ENCODE data around the gene FBXL16.
"Not testable (repeated sequence)": the region's sequence is repeated elsewhere in the genome, so short reads cannot be mapped to it uniquely, and the experiment has no call there.

FBXL16 gene, protein sequence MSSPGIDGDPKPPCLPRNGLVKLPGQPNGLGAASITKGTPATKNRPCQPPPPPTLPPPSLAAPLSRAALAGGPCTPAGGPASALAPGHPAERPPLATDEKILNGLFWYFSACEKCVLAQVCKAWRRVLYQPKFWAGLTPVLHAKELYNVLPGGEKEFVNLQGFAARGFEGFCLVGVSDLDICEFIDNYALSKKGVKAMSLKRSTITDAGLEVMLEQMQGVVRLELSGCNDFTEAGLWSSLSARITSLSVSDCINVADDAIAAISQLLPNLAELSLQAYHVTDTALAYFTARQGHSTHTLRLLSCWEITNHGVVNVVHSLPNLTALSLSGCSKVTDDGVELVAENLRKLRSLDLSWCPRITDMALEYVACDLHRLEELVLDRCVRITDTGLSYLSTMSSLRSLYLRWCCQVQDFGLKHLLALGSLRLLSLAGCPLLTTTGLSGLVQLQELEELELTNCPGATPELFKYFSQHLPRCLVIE

DNA sequence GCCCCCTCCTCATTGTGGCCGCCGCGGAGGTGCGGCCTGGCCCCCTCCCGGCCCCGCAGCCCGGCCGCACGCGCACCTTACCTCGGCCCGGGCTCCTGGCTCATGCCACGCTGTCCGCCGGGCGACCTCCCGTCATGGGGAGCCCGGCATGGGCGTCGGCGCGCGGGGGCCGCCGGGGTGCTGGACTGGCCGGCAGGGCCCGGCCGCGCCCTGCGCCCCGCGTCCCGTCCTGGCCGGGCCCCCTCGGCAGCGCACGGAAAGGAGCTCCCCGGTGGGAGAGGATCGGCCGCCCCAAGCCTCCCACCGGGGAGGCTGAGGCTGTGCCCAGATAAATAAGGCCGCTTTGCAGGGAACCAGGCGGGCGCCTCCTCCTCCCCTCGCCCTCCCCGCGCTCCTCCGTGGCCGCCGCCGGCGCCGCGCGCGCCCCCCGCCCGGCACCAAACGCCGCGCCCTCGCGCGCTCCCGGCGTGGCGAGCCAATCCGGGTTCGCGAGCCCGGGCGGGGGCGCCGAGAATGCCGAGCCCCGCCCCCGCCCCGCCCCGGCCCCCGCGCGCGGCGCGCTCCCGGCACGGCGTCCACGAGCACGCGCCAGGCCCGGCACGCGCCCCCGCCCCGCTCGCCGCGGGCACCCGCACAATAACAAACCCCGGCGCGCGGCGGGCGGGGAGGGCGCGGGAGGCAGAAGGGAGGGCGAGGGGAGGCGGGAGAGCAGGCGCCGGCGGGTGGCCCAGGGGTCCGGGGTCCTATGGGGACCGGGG lies at the start of gene FBXL16:
Gene FBXL16 (minus strand): TSS at position 371 of the 758 bp plus-strand sequence. CDS start 8,396 bp downstream, outside the sequence.
- Histone ChIP-seq H3K36me3 (ENCODE audit: control insufficient read depth in 5 of 5, insufficient read depth in 5 of 5, low read length in 5 of 5) (no peaks in the 10 kb centered on the region), H3K27me3 (ENCODE audit: control insufficient read depth in 5 of 5, insufficient read depth in 4 of 5, low read length in 5 of 5) (peaks cover 77 to 90% (median 80%) of the 10 kb centered on the region in 5 donors), H3K9me3 (ENCODE audit: control insufficient read depth in 5 of 5, low read length in 5 of 5) (no peaks in the 10 kb centered on the region), H3K27ac (ENCODE audit: low read depth, low read length) (no peak within 1 kb of the TSS), H3K4me3 (ENCODE audit: low read depth in 1 of 5, low read length in 5 of 5) (no peak within 1 kb of the TSS), H3K4me1 (ENCODE audit: control insufficient read depth in 5 of 5, insufficient read depth in 5 of 5, low read length in 5 of 5) (peaks cover 0 to 5% (median 3%) of the 10 kb centered on the region in 5 donors), H3K9ac (ENCODE audit: low read length in 5 of 5) (no peak within 1 kb of the TSS)

DNA sequence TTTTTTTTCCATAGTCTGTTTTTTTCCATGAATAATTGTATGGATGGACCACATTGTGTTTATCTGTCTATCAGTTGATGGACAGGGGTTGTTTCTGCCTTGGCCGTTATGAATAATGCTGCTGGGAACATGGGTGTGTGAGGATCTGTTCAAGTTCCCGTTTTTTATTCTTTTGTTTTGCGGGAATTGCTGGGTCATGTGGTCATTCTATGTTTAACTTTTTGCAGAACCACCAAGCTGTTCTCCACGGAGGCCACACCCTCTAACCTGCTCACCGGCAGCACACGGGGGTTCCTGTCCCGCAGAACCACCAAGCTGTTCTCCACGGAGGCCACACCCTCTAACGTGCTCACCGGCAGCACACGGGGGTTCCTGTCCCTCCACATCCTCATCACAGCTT lies 49.1 kb upstream of the FBXL16 start:
- Histone ChIP-seq H3K4me3 (ENCODE audit: low read depth in 1 of 5, low read length in 5 of 5) (no peak overlapping the region), H3K9me3 (ENCODE audit: control insufficient read depth in 5 of 5, low read length in 5 of 5) (peaks cover 0 to 5% (median 0%) of the 10 kb centered on the region in 5 donors), H3K4me1 (ENCODE audit: control insufficient read depth in 5 of 5, insufficient read depth in 5 of 5, low read length in 5 of 5) (no peaks in the 10 kb centered on the region), H3K9ac (ENCODE audit: low read length in 5 of 5) (no peak overlapping the region), H3K36me3 (ENCODE audit: control insufficient read depth in 5 of 5, insufficient read depth in 5 of 5, low read length in 5 of 5) (no peaks in the 10 kb centered on the region), H3K27ac (ENCODE audit: low read depth, low read length) (no peak overlapping the region), H3K27me3 (ENCODE audit: control insufficient read depth in 5 of 5, insufficient read depth in 4 of 5, low read length in 5 of 5) (peaks cover 0 to 17% (median 0%) of the 10 kb centered on the region in 5 donors)

DNA sequence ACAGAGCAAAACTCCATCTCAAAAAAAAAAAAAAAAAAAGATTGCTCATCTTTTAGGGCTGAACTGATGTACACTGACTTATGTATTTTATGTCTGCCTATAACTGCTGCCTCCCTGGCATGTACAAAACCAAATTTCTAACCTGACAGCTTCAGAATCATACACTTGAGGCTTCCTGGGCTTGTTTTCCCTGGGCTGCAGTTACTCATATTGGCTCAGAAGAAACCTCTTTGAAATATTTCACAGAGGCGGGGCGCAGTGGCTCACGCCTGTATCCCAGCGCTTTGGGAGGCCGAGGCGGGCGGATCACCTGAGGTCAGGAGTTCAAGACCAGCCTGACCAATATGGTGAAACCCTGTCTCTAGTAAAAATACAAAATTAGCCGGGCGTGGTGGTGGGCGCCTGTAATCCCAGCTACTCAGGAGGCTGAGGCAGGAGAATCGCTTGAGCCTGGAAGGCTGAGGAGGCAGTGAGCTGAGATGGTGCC lies 48.6 kb upstream of the FBXL16 start:
- not testable (repeated sequence) for H3K4me1 ChIP-seq (ENCODE audit: control insufficient read depth in 5 of 5, insufficient read depth in 5 of 5, low read length in 5 of 5)

DNA sequence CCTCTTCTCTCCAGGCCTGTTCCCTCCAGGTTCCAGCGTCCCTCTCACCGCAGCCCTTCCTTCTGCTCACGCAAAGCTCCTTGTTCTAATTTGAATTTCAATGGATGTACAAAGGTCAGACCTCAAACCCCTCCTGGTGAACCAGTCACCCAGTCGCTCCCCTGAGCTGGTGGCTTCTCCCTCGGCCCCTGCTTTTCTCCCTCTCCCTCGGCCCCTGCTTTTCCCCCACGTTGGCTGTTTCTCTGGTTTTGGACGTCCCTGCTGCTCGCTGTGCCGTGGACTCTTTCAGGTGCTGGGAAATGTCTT lies 46.4 kb upstream of the FBXL16 start:
- Histone ChIP-seq H3K4me3 (ENCODE audit: low read depth in 1 of 5, low read length in 5 of 5) (no peak overlapping the region), H3K27ac (ENCODE audit: low read depth, low read length) (no peak overlapping the region), H3K27me3 (ENCODE audit: control insufficient read depth in 5 of 5, insufficient read depth in 4 of 5, low read length in 5 of 5) (peaks cover 0 to 17% (median 0%) of the 10 kb centered on the region in 5 donors), H3K9ac (ENCODE audit: low read length in 5 of 5) (no peak overlapping the region), H3K4me1 (ENCODE audit: control insufficient read depth in 5 of 5, insufficient read depth in 5 of 5, low read length in 5 of 5) (no peaks in the 10 kb centered on the region), H3K36me3 (ENCODE audit: control insufficient read depth in 5 of 5, insufficient read depth in 5 of 5, low read length in 5 of 5) (no peaks in the 10 kb centered on the region), H3K9me3 (ENCODE audit: control insufficient read depth in 5 of 5, low read length in 5 of 5) (peaks cover 0 to 5% (median 0%) of the 10 kb centered on the region in 5 donors)

More for the DNA sequence above, 48.6 kb upstream of the FBXL16 start:
- H3K27me3 ChIP-seq (ENCODE audit: control insufficient read depth in 5 of 5, insufficient read depth in 4 of 5, low read length in 5 of 5): peaks cover 0 to 17% (median 0%) of the 10 kb centered on the region in 5 donors
- not testable (repeated sequence) for H3K4me3 ChIP-seq (ENCODE audit: low read depth in 1 of 5, low read length in 5 of 5); H3K9ac ChIP-seq (ENCODE audit: low read length in 5 of 5); H3K27ac ChIP-seq (ENCODE audit: low read depth, low read length); H3K36me3 ChIP-seq (ENCODE audit: control insufficient read depth in 5 of 5, insufficient read depth in 5 of 5, low read length in 5 of 5); H3K9me3 ChIP-seq (ENCODE audit: control insufficient read depth in 5 of 5, low read length in 5 of 5)

DNA sequence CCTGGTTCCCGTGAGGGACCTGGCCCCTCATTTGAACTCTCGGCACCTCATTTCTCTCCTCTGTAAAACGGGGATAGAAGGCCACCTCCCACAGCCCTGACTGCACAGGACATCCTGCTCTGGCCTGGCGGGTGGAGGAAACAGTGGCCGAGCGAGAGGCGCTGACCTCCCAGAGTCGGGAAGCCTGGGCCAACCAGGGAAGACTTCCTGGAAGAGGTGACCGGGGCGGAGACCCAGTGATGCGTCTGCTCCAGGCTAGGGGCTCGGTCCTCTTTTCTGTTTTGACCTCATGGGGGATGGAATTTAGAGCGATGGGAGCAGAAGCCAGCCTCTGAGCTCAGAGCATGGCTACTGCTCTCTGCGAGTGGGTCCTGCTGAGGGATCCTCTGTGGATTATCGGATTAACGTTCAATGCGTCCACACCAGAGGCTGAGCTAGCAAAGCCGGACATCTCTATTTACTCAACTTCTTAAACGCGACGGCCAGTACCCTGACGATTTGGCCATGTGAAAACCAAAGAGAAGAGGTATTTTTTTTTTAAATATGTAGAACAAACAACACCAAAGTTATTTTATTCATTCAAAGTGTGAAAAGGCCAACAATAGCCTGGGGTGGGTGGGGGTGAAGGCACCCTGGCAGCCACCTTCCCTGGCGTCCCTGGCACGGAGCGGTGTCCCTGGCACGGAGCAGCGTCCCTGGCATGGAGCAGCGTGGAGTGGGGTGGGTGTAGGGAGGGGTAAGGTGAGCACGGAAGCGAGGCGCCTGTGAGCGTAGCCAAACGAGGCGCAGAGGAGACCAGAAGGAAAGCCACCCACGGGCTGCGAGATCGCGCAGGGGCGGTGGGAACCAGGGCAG lies 45.8 kb upstream of the FBXL16 start:
- Histone ChIP-seq H3K4me3 (ENCODE audit: low read depth in 1 of 5, low read length in 5 of 5) (no peak overlapping the region), H3K4me1 (ENCODE audit: control insufficient read depth in 5 of 5, insufficient read depth in 5 of 5, low read length in 5 of 5) (no peaks in the 10 kb centered on the region), H3K9ac (ENCODE audit: low read length in 5 of 5) (no peak overlapping the region), H3K9me3 (ENCODE audit: control insufficient read depth in 5 of 5, low read length in 5 of 5) (peaks cover 0 to 2% (median 0%) of the 10 kb centered on the region in 5 donors), H3K36me3 (ENCODE audit: control insufficient read depth in 5 of 5, insufficient read depth in 5 of 5, low read length in 5 of 5) (no peaks in the 10 kb centered on the region), H3K27me3 (ENCODE audit: control insufficient read depth in 5 of 5, insufficient read depth in 4 of 5, low read length in 5 of 5) (peaks cover 0 to 17% (median 0%) of the 10 kb centered on the region in 5 donors), H3K27ac (ENCODE audit: low read depth, low read length) (no peak overlapping the region)

DNA sequence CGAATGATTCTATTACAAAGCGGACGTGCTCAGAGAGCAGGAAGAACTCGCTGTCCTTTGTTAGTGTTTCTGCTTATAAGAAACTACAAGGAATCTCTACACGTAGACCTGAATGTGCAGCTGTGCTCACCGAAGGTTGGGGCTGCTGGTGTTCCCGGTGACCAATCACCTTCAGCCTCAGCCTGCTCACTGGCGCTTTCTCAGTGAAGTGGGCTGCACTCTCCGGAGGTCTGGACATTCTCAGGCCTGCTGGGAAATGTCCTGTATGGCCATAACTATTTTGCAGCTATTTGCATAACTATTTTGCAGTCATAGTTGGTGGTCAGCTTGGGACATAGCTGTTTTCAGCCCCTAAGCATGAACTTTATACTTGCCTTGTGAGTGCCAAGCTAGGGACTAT lies 44.9 kb upstream of the FBXL16 start:
- H3K9me3 ChIP-seq (ENCODE audit: control insufficient read depth in 5 of 5, low read length in 5 of 5): no peaks in the 10 kb centered on the region
- no peaks in the 10 kb centered on the region for H3K4me1 ChIP-seq (ENCODE audit: control insufficient read depth in 5 of 5, insufficient read depth in 5 of 5, low read length in 5 of 5)
- no peak overlapping the region for H3K4me3 ChIP-seq (ENCODE audit: low read depth in 1 of 5, low read length in 5 of 5)
- peaks cover 0 to 12% (median 0%) of the 10 kb centered on the region in 5 donors for H3K27me3 ChIP-seq (ENCODE audit: control insufficient read depth in 5 of 5, insufficient read depth in 4 of 5, low read length in 5 of 5)
- H3K9ac ChIP-seq (ENCODE audit: low read length in 5 of 5): no peak overlapping the region
- no peak overlapping the region for H3K27ac ChIP-seq (ENCODE audit: low read depth, low read length)
- no peaks in the 10 kb centered on the region for H3K36me3 ChIP-seq (ENCODE audit: control insufficient read depth in 5 of 5, insufficient read depth in 5 of 5, low read length in 5 of 5)

DNA sequence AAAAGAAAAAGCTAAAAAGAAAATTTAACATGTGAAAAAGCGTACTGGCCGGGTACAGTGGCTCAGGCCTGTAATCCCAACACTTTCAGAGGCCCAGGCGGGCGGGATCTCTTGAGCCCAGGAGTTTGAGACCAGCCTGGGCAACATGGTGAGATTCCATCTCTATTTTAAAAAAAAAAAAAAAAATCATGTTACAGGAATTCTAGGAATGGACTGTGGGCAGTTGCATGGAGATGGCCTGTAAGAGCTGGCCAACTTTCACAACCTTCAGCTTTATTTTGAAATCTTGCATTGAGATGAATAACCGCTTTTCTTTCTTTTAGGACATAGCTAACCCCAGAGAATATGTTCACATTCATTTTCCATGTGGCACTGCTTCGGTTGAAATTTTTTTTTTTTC lies 43.4 kb upstream of the FBXL16 start:
- no peak overlapping the region for H3K4me3 ChIP-seq (ENCODE audit: low read depth in 1 of 5, low read length in 5 of 5)

DNA sequence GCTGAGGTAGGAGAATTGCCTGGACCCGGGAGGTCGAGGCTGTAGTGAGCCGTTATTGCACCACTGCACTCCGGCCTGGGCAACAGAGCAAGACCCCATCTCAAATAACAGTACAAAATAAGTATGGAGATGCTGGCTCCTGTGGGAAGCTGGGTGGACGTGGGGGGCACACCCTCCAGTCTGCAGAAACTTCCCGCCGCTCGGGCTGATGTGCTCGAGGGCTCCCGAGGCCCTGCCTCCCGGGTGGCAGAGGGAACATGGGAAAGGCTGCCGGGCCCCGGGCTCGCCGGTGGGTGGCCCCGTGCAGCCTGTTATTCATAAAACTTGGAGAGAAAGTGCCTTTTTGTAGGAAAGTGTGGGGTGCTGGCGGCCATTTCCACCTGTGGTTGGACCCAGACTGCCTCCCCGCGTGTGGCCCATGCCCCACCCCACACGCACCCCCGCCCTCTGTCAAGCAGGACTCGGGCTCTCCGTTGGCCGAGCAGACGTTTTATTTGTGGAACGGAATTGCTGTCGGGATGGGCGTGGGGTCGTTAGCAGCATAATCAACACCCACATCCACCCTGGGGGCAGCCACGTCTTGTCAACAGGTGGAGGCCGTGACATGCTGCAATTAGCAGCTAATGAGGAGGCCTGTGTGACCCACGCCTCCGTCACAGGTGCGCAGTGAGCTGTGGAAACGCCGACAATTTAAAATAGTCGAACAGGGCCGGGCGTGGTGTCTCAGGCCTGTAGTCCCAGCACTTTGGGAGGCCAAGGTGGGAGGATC lies 42.6 kb upstream of the FBXL16 start:
- Histone ChIP-seq H3K27me3 (ENCODE audit: control insufficient read depth in 5 of 5, insufficient read depth in 4 of 5, low read length in 5 of 5) (peaks cover 0 to 10% (median 4%) of the 10 kb centered on the region in 5 donors), H3K4me3 (ENCODE audit: low read depth in 1 of 5, low read length in 5 of 5) (no peak overlapping the region), H3K27ac (ENCODE audit: low read depth, low read length) (no peak overlapping the region), H3K36me3 (ENCODE audit: control insufficient read depth in 5 of 5, insufficient read depth in 5 of 5, low read length in 5 of 5) (no peaks in the 10 kb centered on the region), H3K9me3 (ENCODE audit: control insufficient read depth in 5 of 5, low read length in 5 of 5) (no peaks in the 10 kb centered on the region), H3K4me1 (ENCODE audit: control insufficient read depth in 5 of 5, insufficient read depth in 5 of 5, low read length in 5 of 5) (no peaks in the 10 kb centered on the region), H3K9ac (ENCODE audit: low read length in 5 of 5) (no peak overlapping the region)

More for the DNA sequence above, 43.4 kb upstream of the FBXL16 start:
- Histone ChIP-seq H3K27ac (ENCODE audit: low read depth, low read length) (no peak overlapping the region), H3K27me3 (ENCODE audit: control insufficient read depth in 5 of 5, insufficient read depth in 4 of 5, low read length in 5 of 5) (peaks cover 0 to 12% (median 2%) of the 10 kb centered on the region in 5 donors), H3K9ac (ENCODE audit: low read length in 5 of 5) (no peak overlapping the region), H3K36me3 (ENCODE audit: control insufficient read depth in 5 of 5, insufficient read depth in 5 of 5, low read length in 5 of 5) (no peaks in the 10 kb centered on the region), H3K4me1 (ENCODE audit: control insufficient read depth in 5 of 5, insufficient read depth in 5 of 5, low read length in 5 of 5) (no peaks in the 10 kb centered on the region), H3K9me3 (ENCODE audit: control insufficient read depth in 5 of 5, low read length in 5 of 5) (no peaks in the 10 kb centered on the region)

DNA sequence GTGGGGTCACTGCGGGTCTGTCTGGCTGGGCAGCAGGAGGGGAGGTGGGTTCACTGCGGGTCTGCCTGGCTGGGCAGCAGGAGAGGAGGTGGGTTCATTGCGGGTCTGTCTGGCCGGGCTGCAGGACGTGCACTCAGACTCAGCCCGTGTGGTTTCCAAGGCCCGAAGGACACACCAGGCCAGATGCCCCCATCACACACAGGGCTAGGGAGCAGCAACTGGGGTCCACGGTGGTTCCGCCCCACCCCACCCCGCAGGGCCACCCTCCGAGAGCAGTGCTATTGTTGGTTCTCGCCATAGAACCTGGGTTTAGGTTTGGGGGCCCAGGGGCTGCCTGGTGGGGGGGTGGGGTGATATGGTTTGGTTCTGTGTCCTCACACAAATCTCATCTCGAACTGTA lies 41.0 kb upstream of the FBXL16 start:
- no peaks in the 10 kb centered on the region for H3K36me3 ChIP-seq (ENCODE audit: control insufficient read depth in 5 of 5, insufficient read depth in 5 of 5, low read length in 5 of 5)
- H3K9me3 ChIP-seq (ENCODE audit: control insufficient read depth in 5 of 5, low read length in 5 of 5): no peaks in the 10 kb centered on the region
- H3K27me3 ChIP-seq (ENCODE audit: control insufficient read depth in 5 of 5, insufficient read depth in 4 of 5, low read length in 5 of 5): peaks cover 0 to 9% (median 5%) of the 10 kb centered on the region in 5 donors
- no peak overlapping the region for H3K27ac ChIP-seq (ENCODE audit: low read depth, low read length)
- no peak overlapping the region for H3K4me3 ChIP-seq (ENCODE audit: low read depth in 1 of 5, low read length in 5 of 5)
- H3K4me1 ChIP-seq (ENCODE audit: control insufficient read depth in 5 of 5, insufficient read depth in 5 of 5, low read length in 5 of 5): no peaks in the 10 kb centered on the region
- H3K9ac ChIP-seq (ENCODE audit: low read length in 5 of 5): no peak overlapping the region

Data from subcutaneous abdominal adipose tissue (tissue), 5 donors.